ENCODE results near the gene NRXN3.

Gene NRXN3

DNA sequence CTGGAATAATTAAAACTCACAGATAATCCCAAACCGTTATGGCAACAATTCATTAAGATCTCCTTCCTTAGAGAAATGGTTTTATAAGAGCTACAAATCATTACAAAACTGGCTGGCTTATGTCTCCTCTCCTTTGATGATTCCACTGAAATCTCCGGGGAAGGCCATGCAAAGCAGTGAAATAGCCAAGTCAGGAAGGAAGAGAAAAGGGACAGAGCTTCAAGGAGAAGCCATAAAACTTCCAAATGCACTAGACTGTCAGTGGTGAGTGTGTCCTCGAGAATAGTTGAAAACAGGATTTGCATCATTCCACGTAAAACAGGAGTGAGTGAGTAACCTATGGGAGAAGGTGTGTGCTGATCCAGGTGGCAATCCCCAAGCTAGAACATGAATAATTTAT, 1711.1 kb downstream of the NRXN3 start:
- Histone ChIP-seq H3K27me3 (ENCODE audit: control insufficient read depth, insufficient read depth, low read length) (no peaks in the 10 kb centered on the region), H3K9ac (ENCODE audit: low read depth, low read length) (no peak overlapping the region), H3K4me2 (ENCODE audit: low read length) (no peak overlapping the region), H3K9me3 (replicated peaks; ENCODE audit: low read length) (no peaks in the 10 kb centered on the region), H3K4me3 (ENCODE audit: low read length) (no peak overlapping the region), H3K36me3 (ENCODE audit: insufficient read depth, low read length) (no peaks in the 10 kb centered on the region), H3K4me1 (ENCODE audit: control insufficient read depth, insufficient read depth, low read length) (no peaks in the 10 kb centered on the region)

DNA sequence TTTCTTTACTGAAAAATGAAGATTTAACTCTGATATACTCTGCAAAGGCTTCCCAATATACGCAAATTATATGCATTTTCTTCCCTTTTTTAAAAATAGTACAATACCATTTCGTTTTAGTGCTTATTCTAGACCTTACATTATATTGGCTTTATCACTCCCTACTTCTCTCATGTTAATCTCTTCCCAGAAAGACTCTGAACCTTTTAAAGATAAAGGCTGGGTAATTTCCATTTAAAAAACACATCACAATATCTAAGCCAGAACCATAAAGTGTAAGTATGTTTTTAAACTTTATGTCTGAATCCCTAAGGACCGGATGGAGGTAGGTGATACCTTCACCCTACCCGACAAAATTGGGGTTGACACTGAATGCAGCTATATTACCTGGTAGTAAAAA, 1720.4 kb downstream of the NRXN3 start:
- Histone ChIP-seq H3K4me2 (ENCODE audit: low read length) (no peak overlapping the region), H3K27me3 (ENCODE audit: control insufficient read depth, insufficient read depth, low read length) (no peaks in the 10 kb centered on the region), H3K36me3 (ENCODE audit: insufficient read depth, low read length) (no peaks in the 10 kb centered on the region), H3K9ac (ENCODE audit: low read depth, low read length) (no peak overlapping the region), H3K9me3 (replicated peaks; ENCODE audit: low read length) (no peaks in the 10 kb centered on the region), H3K4me3 (ENCODE audit: low read length) (no peak overlapping the region), H3K4me1 (ENCODE audit: control insufficient read depth, insufficient read depth, low read length) (peaks cover under 1% of the 10 kb centered on the region)

DNA sequence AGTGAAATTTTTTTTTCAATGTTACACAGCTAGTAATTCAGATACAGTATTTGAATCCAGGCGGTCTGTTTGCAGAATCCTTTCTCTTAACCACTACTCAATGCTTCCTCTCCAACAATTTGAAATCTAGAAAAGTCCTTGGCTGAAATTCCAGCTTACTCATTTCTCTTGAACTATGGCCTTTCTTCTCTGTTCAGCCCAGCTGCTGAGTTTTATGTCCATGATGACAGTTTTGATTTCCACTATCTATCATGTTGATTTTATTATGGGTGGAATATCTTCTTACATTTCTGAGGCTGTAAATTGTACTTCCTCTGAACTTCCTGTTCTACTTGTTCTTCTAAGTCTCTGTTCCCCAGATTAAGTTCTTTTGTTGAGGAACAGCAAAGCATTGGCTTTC, 1725.8 kb downstream of the NRXN3 start:
- H3K4me3 ChIP-seq (ENCODE audit: low read length) = no peak overlapping the region
- H3K27me3 ChIP-seq (ENCODE audit: control insufficient read depth, insufficient read depth, low read length) = no peaks in the 10 kb centered on the region
- H3K4me2 ChIP-seq (ENCODE audit: low read length) = no peak overlapping the region
- H3K36me3 ChIP-seq (ENCODE audit: insufficient read depth, low read length) = no peaks in the 10 kb centered on the region
- H3K4me1 ChIP-seq (ENCODE audit: control insufficient read depth, insufficient read depth, low read length) = peaks cover 8% of the 10 kb centered on the region
- H3K9ac ChIP-seq (ENCODE audit: low read depth, low read length) = no peak overlapping the region
- no peaks in the 10 kb centered on the region for H3K9me3 ChIP-seq (replicated peaks; ENCODE audit: low read length)

DNA sequence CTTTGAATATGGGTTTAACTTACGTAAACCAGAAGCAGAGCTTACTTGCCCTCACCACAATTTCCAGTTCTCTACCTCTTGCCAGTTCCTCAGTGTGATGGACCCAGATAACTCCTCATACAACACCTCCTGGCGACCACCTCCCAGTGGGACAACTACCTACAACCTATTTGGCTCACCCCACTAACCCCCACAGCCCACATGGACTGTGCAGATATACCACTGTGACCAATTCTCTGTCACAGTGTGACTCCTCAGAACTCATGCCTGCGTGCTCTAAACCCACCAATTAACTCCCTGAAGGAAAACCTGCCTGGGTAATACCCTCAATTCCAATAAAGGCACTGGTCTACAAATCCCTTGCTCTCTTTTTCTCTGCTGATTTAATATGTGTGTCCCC, 1729.4 kb downstream of the NRXN3 start:
- Histone ChIP-seq H3K4me1 (ENCODE audit: control insufficient read depth, insufficient read depth, low read length) (peaks cover 8% of the 10 kb centered on the region), H3K4me3 (ENCODE audit: low read length) (no peak overlapping the region), H3K9ac (ENCODE audit: low read depth, low read length) (no peak overlapping the region), H3K27me3 (ENCODE audit: control insufficient read depth, insufficient read depth, low read length) (no peaks in the 10 kb centered on the region), H3K4me2 (ENCODE audit: low read length) (no peak overlapping the region), H3K36me3 (ENCODE audit: insufficient read depth, low read length) (no peaks in the 10 kb centered on the region), H3K9me3 (replicated peaks; ENCODE audit: low read length) (no peaks in the 10 kb centered on the region)

DNA sequence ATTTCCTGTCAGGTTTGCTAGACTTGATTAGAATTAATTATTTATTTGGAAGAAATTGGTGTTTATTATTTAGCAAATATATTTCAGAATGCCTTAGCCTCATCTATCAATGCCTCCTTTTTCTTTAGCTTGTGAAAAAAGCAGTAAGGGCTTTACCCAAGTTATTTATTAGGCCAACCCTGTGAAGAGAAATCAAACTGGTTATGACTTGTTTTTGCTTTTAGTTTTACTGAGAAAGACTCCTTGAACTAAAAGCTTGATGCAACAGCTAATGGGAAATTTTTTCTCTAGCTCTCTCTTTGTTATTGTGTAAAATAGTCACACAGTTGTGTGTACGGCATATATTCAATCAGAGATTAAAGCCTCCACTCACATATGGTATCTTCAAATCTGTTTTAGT, 1734.3 kb downstream of the NRXN3 start:
- no peaks in the 10 kb centered on the region for H3K27me3 ChIP-seq (ENCODE audit: control insufficient read depth, insufficient read depth, low read length)
- H3K9me3 ChIP-seq (replicated peaks; ENCODE audit: low read length) = no peaks in the 10 kb centered on the region

DNA sequence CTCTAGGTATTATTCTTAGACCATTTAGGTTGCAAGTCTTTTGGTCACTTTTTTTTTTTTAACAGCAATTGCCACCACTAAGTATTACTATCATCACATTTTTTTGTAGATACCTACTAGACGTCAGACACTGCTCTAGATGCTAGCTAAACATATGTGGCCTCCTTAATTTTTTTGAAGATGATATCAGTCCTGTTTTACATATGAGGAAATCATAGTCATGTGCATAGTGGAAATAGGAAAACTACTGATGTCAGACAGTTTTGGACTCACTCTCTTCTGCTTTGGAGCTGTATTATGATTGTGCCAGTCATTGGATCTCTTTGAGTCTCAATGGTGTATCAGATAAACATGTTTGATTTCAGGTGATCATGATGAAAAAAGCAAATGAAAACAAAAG, 1736.8 kb downstream of the NRXN3 start:
- Histone ChIP-seq H3K4me3 (ENCODE audit: low read length) (no peak overlapping the region), H3K27me3 (ENCODE audit: control insufficient read depth, insufficient read depth, low read length) (no peaks in the 10 kb centered on the region), H3K9ac (ENCODE audit: low read depth, low read length) (no peak overlapping the region), H3K9me3 (replicated peaks; ENCODE audit: low read length) (no peaks in the 10 kb centered on the region), H3K36me3 (ENCODE audit: insufficient read depth, low read length) (no peaks in the 10 kb centered on the region), H3K4me2 (ENCODE audit: low read length) (no peak overlapping the region), H3K4me1 (ENCODE audit: control insufficient read depth, insufficient read depth, low read length) (no peaks in the 10 kb centered on the region)

More for the DNA sequence above, 1734.3 kb downstream of the NRXN3 start:
- H3K36me3 ChIP-seq (ENCODE audit: insufficient read depth, low read length) = no peaks in the 10 kb centered on the region
- no peak overlapping the region for H3K9ac ChIP-seq (ENCODE audit: low read depth, low read length)
- no peaks in the 10 kb centered on the region for H3K4me1 ChIP-seq (ENCODE audit: control insufficient read depth, insufficient read depth, low read length)
- H3K4me3 ChIP-seq (ENCODE audit: low read length) = no peak overlapping the region
- H3K4me2 ChIP-seq (ENCODE audit: low read length) = no peak overlapping the region

DNA sequence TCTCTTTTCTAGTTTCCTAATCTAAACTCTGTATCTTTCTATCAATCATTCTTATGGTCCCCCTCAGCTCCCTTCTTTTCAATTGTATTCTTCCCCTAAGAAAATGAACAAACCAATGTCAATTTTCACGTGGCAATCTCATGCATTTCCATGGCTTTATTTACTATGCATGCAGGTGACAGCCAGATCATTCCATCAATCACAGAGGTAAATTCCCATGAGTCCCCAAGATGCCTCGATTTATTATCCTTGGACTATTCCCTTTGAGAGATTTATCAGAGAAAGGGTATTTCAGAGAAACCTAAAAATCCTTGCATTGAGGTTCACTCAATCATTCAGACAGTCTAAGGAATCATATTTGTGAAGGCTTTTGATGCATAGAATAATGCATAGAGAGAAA, 1739.9 kb downstream of the NRXN3 start:
- Histone ChIP-seq H3K4me3 (ENCODE audit: low read length) (no peak overlapping the region), H3K4me2 (ENCODE audit: low read length) (no peak overlapping the region), H3K4me1 (ENCODE audit: control insufficient read depth, insufficient read depth, low read length) (no peaks in the 10 kb centered on the region), H3K36me3 (ENCODE audit: insufficient read depth, low read length) (no peaks in the 10 kb centered on the region), H3K9me3 (replicated peaks; ENCODE audit: low read length) (no peaks in the 10 kb centered on the region), H3K27me3 (ENCODE audit: control insufficient read depth, insufficient read depth, low read length) (peaks cover 3% of the 10 kb centered on the region), H3K9ac (ENCODE audit: low read depth, low read length) (no peak overlapping the region)

DNA sequence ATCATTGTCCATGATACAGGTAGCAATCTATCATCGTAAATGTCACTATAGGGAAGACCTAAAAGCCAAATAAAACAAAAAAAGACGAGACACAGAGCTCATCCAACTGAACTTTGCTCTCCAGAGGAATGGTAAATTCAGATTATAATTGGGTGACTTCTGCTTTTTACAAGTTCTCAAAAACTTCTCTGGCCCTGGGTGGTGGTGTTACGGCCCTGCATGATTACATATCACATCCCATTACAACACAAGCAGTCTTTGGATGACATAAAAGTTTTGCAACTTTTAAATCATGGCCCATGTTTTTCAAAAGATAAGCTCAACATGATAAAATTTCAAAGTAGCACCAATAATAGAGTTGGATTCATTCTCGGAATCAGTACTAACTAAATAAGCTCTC, 1741.6 kb downstream of the NRXN3 start:
- Histone ChIP-seq H3K4me3 (ENCODE audit: low read length) (no peak overlapping the region), H3K27me3 (ENCODE audit: control insufficient read depth, insufficient read depth, low read length) (peaks cover 3% of the 10 kb centered on the region), H3K9ac (ENCODE audit: low read depth, low read length) (no peak overlapping the region), H3K4me1 (ENCODE audit: control insufficient read depth, insufficient read depth, low read length) (no peaks in the 10 kb centered on the region), H3K36me3 (ENCODE audit: insufficient read depth, low read length) (no peaks in the 10 kb centered on the region), H3K4me2 (ENCODE audit: low read length) (no peak overlapping the region), H3K9me3 (replicated peaks; ENCODE audit: low read length) (no peaks in the 10 kb centered on the region)

DNA sequence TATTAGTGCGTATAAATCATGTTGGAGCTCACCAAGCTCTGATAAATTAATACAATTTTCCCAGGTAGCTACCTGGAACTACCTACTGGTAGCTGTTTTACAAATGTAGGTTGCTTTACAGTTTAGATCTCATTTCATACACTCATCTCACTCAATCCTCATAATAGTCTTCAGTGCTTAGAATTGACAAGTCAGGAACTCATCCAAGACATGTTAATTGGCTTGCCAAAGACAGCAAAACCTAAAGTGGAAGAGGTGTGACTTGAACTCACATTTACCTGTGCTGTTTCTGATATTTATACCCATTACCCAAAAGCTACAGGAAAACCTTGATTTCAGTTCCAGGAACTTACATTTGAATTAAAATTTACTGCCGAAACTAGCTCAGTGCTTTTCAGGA, 1744.4 kb downstream of the NRXN3 start:
- no peaks in the 10 kb centered on the region for H3K36me3 ChIP-seq (ENCODE audit: insufficient read depth, low read length)
- H3K9ac ChIP-seq (ENCODE audit: low read depth, low read length) = no peak overlapping the region
- H3K4me3 ChIP-seq (ENCODE audit: low read length) = no peak overlapping the region
- no peaks in the 10 kb centered on the region for H3K9me3 ChIP-seq (replicated peaks; ENCODE audit: low read length)
- H3K4me2 ChIP-seq (ENCODE audit: low read length) = no peak overlapping the region
- H3K27me3 ChIP-seq (ENCODE audit: control insufficient read depth, insufficient read depth, low read length) = peaks cover 5% of the 10 kb centered on the region
- H3K4me1 ChIP-seq (ENCODE audit: control insufficient read depth, insufficient read depth, low read length) = no peaks in the 10 kb centered on the region

DNA sequence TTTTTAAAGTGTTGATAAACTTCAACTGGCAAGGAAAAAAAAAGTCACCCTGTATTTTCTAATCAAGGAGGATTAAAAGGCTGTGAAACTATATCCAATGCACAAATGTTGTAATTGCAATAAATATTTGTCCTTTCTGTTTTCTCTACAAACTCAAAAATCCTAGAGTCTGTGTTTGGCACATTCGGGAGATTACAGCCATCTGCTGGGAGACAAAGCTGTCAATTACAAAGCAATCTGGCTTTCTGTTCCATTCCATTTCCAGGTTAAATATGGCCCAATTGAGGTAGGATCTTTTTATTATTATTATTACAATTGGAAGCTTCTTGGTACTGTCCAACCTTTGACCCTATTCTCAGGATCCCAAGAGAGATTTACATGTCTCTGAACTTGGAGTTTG, 1745.2 kb downstream of the NRXN3 start:
- H3K27me3 ChIP-seq (ENCODE audit: control insufficient read depth, insufficient read depth, low read length) = peaks cover 8% of the 10 kb centered on the region
- H3K36me3 ChIP-seq (ENCODE audit: insufficient read depth, low read length) = no peaks in the 10 kb centered on the region
- H3K4me3 ChIP-seq (ENCODE audit: low read length) = no peak overlapping the region
- no peak overlapping the region for H3K4me2 ChIP-seq (ENCODE audit: low read length)
- no peaks in the 10 kb centered on the region for H3K9me3 ChIP-seq (replicated peaks; ENCODE audit: low read length)
- H3K4me1 ChIP-seq (ENCODE audit: control insufficient read depth, insufficient read depth, low read length) = no peaks in the 10 kb centered on the region
- H3K9ac ChIP-seq (ENCODE audit: low read depth, low read length) = no peak overlapping the region

DNA sequence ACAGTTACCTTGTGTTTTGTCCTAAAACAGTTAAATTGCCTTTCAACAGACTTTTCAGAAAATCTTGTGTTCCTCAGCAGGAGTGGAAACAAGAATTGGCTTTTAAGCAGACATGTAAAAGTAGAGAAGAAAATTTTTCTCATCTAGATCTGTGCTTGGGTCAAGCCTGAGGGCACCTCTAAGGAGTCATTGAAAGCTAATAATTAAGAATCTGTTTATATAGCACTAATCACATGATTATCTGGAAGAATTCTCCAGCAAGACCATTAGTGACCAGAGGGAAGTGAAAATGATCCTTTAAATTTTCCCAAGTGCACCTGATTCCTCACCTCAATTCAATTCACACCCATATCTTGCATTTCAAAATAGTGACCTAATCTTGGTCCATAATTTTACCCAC, 1746.1 kb downstream of the NRXN3 start:
- Histone ChIP-seq H3K27me3 (ENCODE audit: control insufficient read depth, insufficient read depth, low read length) (peaks cover 8% of the 10 kb centered on the region), H3K9ac (ENCODE audit: low read depth, low read length) (no peak overlapping the region), H3K4me1 (ENCODE audit: control insufficient read depth, insufficient read depth, low read length) (no peaks in the 10 kb centered on the region), H3K9me3 (replicated peaks; ENCODE audit: low read length) (no peaks in the 10 kb centered on the region), H3K4me3 (ENCODE audit: low read length) (no peak overlapping the region), H3K36me3 (ENCODE audit: insufficient read depth, low read length) (no peaks in the 10 kb centered on the region), H3K4me2 (ENCODE audit: low read length) (no peak overlapping the region)

DNA sequence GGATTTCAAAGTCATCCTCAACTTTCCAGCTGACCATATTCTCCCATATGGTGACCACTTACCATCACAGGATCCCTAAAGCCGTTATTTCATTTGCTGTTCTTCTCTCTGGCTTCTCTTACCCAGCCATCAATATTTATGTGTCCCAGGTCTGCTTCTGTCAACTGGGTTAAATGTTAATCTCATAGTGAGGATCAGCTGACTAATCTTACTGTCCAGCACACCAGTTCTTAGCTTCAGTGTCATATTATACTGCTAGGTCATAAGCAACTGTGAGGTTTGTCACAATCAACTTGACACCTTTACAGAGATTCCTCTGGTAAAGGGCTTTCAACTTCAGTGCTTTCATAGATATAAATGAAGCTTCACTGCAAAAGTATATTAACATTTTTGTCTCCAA, 1746.7 kb downstream of the NRXN3 start:
- Histone ChIP-seq H3K4me2 (ENCODE audit: low read length) (no peak overlapping the region), H3K36me3 (ENCODE audit: insufficient read depth, low read length) (no peaks in the 10 kb centered on the region), H3K4me3 (ENCODE audit: low read length) (no peak overlapping the region), H3K9ac (ENCODE audit: low read depth, low read length) (no peak overlapping the region), H3K27me3 (ENCODE audit: control insufficient read depth, insufficient read depth, low read length) (peaks cover 8% of the 10 kb centered on the region), H3K4me1 (ENCODE audit: control insufficient read depth, insufficient read depth, low read length) (no peaks in the 10 kb centered on the region), H3K9me3 (replicated peaks; ENCODE audit: low read length) (no peaks in the 10 kb centered on the region)
